ENCODE results near the gene HNRNPUL1.
"Not testable (repeated sequence)": the region's sequence is repeated elsewhere in the genome, so short reads cannot be mapped to it uniquely, and the experiment has no call there.

Gene HNRNPUL1

GRCh38 chr19:41324231-41324702 is 60.1 kb downstream of the HNRNPUL1 start:
- DNase-seq (ENCODE audit: extremely low read depth in 1 of 2, low read depth in 1 of 2), result no peak

- no peak for DNase-seq (ENCODE audit: extremely low read depth in 1 of 2, low read depth in 1 of 2)
Measured at GRCh38 chr19:41324921-41325639, 60.9 kb downstream of the HNRNPUL1 start.

GRCh38 chr19:41325640-41325946 is 61.4 kb downstream of the HNRNPUL1 start:
- DNase-seq (ENCODE audit: extremely low read depth in 1 of 2, low read depth in 1 of 2), result no peak

- DNase-seq (ENCODE audit: extremely low read depth in 1 of 2, low read depth in 1 of 2), result no peak
Measured at GRCh38 chr19:41325947-41326706, 62.0 kb downstream of the HNRNPUL1 start.

- DNase-seq (ENCODE audit: extremely low read depth in 1 of 2, low read depth in 1 of 2), result no peak
Measured at GRCh38 chr19:41327076-41327575, 63.0 kb downstream of the HNRNPUL1 start.

GRCh38 chr19:41327576-41328156 is 63.5 kb downstream of the HNRNPUL1 start:
- DNase-seq (ENCODE audit: extremely low read depth in 1 of 2, low read depth in 1 of 2), result peak; percentile 76 to 90

GRCh38 chr19:41328157-41328841 is 64.1 kb downstream of the HNRNPUL1 start:
- DNase-seq (ENCODE audit: extremely low read depth in 1 of 2, low read depth in 1 of 2), result peak; percentile 41 to 55

- DNase-seq (ENCODE audit: extremely low read depth in 1 of 2, low read depth in 1 of 2), result no peak
Measured at GRCh38 chr19:41328842-41329225, 64.7 kb downstream of the HNRNPUL1 start.

GRCh38 chr19:41330481-41330880 is 66.3 kb downstream of the HNRNPUL1 start:
- no peak for DNase-seq (ENCODE audit: extremely low read depth in 1 of 2, low read depth in 1 of 2)

GRCh38 chr19:41330946-41331678 is 66.9 kb downstream of the HNRNPUL1 start:
- no peak for DNase-seq (ENCODE audit: extremely low read depth in 1 of 2, low read depth in 1 of 2)

GRCh38 chr19:41332000-41332399 is 67.8 kb downstream of the HNRNPUL1 start:
- no peak for DNase-seq (ENCODE audit: extremely low read depth in 1 of 2, low read depth in 1 of 2)

GRCh38 chr19:41332468-41332867 is 68.3 kb downstream of the HNRNPUL1 start:
- DNase-seq (ENCODE audit: extremely low read depth in 1 of 2, low read depth in 1 of 2), result no peak

GRCh38 chr19:41334793-41335192 is 70.6 kb downstream of the HNRNPUL1 start:
- no peak for DNase-seq (ENCODE audit: extremely low read depth in 1 of 2, low read depth in 1 of 2)

GRCh38 chr19:41335467-41335866 is 71.3 kb downstream of the HNRNPUL1 start:
- DNase-seq (ENCODE audit: extremely low read depth in 1 of 2, low read depth in 1 of 2), result no peak

- DNase-seq (ENCODE audit: extremely low read depth in 1 of 2, low read depth in 1 of 2), result no peak
Measured at GRCh38 chr19:41339936-41340335, 75.8 kb downstream of the HNRNPUL1 start.

GRCh38 chr19:41341669-41342490 is 77.7 kb downstream of the HNRNPUL1 start:
- DNase-seq (ENCODE audit: extremely low read depth in 1 of 2, low read depth in 1 of 2), result no peak

GRCh38 chr19:41344162-41344561 is 80.0 kb downstream of the HNRNPUL1 start:
- no peak for DNase-seq (ENCODE audit: extremely low read depth in 1 of 2, low read depth in 1 of 2)

GRCh38 chr19:41346916-41347315 is 82.7 kb downstream of the HNRNPUL1 start:
- not testable (repeated sequence) for DNase-seq (ENCODE audit: extremely low read depth in 1 of 2, low read depth in 1 of 2)

GRCh38 chr19:41350735-41351338 is 86.7 kb downstream of the HNRNPUL1 start:
- DNase-seq (ENCODE audit: extremely low read depth in 1 of 2, low read depth in 1 of 2), result no peak

Data from stimulated activated CD8-positive, alpha-beta memory T cell treated with anti-CD3 and anti-CD28 coated beads, Interleukin-7, amount 100 ng/mL, for 48 hours (primary cell).